Measurements from ENCODE around the gene CYP19A1. TPM values are rescaled to one million over a fixed set of nuclear protein-coding genes. Genes with fewer than 3 reads are reported as not detected.

Gene CYP19A1
- total RNA-seq, 1 experiment from 2014 or later, result 0.94 TPM

GRCh38 chr15:51186181-51186705 lies 152.2 kb downstream of the CYP19A1 start:
- Histone ChIP-seq H3K9me2 (ENCODE audit: insufficient read depth) (no peaks in the 10 kb centered on the region), H2AFZ (no peak overlapping the region), H3K4me3 (no peak overlapping the region), H4K20me1 (ENCODE audit: insufficient read depth) (no peaks in the 10 kb centered on the region), H3K9me3 (ENCODE audit: insufficient read depth, low read depth) (no peaks in the 10 kb centered on the region), H3K27ac (no peak overlapping the region), H3K79me2 (ENCODE audit: low read depth) (no peaks in the 10 kb centered on the region), H3K27me3 (ENCODE audit: insufficient read depth, low read depth) (peaks cover 22% of the 10 kb centered on the region), H3K4me2 (no peak overlapping the region), H3F3A (ENCODE audit: insufficient read depth, low read depth) (no peaks in the 10 kb centered on the region), H3K4me1 (replicated peaks; ENCODE audit: insufficient read depth) (no peaks in the 10 kb centered on the region), H3K36me3 (ENCODE audit: low read depth) (no peaks in the 10 kb centered on the region)
- POLR2A ChIA-PET (ENCODE audit: unreplicated experiment), result no interaction called here
- no TSS peak for BruUV-seq (replicated peaks)
- TF ChIP-seq CTCF (conservative IDR thresholded peaks at IDR 0.05), result no peak
- TF ChIP-seq EZH2 (IDR thresholded peaks at IDR 0.05; ENCODE audit: low read depth), result no peak
- intact Hi-C loops (cut with micrococcal nuclease; ENCODE audit: unreplicated experiment), result no loop called here
- CTCF ChIA-PET, result no interaction called here
- no peak for DNase-seq

DNA sequence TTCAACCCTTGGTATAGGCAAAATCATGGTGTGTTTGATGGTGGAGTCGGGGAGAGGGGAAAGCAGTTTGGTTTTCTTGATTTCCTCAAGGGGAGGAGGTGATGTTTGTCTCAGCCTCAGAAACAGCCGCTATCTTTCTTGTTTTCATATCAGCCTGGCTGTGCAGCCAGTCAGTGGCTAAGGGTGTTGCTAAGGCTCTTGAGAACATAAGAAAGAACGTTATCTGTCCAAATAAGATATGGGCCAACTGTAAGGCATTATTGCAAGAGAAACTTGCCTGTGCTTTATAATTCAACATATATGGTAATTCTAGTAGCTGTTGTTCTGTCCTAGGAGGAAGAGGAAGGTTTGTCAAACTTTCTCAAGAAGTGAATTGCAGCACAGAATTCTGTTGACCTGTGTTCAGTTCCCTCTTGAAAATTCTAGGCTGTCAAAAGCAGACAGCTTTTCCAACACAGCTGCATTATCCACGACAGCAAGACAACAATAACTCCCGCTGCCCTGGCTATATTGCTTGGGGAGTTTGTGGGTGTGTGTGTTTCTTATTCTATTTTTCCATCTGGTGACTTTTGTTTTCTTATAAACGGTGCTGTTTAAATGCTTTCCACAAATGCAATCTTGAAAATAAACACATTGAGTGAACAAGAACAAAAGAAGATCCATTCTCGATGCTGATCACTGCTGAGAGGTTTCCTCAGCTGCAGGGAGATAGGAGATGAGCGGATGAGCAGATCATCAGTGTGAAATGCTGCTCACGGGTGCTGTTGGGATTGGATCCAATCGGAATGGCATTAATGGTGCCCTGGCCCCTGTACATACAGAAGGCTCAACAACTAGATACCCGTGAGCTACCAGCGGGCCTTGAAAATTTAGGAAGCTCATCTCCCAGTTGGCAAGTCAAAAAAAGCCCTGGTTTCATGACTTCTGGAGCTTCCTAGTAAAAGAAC lies 152.9 kb downstream of the CYP19A1 start:
- Histone ChIP-seq H4K20me1 (ENCODE audit: insufficient read depth) (no peaks in the 10 kb centered on the region), H3K4me2 (no peak overlapping the region), H2AFZ (no peak overlapping the region), H3F3A (ENCODE audit: insufficient read depth, low read depth) (no peaks in the 10 kb centered on the region), H3K27ac (no peak overlapping the region), H3K27me3 (ENCODE audit: insufficient read depth, low read depth) (peaks cover 22% of the 10 kb centered on the region), H3K9me3 (ENCODE audit: insufficient read depth, low read depth) (no peaks in the 10 kb centered on the region), H3K36me3 (ENCODE audit: low read depth) (no peaks in the 10 kb centered on the region), H3K4me3 (no peak overlapping the region), H3K9me2 (ENCODE audit: insufficient read depth) (no peaks in the 10 kb centered on the region), H3K79me2 (ENCODE audit: low read depth) (no peaks in the 10 kb centered on the region), H3K4me1 (replicated peaks; ENCODE audit: insufficient read depth) (no peaks in the 10 kb centered on the region)
- ChIA-PET CTCF (no interaction called here), POLR2A (ENCODE audit: unreplicated experiment) (no interaction called here)
- DNase-seq, result no peak
- BruUV-seq (replicated peaks), result no TSS peak
- TF ChIP-seq CTCF (conservative IDR thresholded peaks at IDR 0.05) (no peak), EZH2 (IDR thresholded peaks at IDR 0.05; ENCODE audit: low read depth) (no peak)
- intact Hi-C loops (cut with micrococcal nuclease; ENCODE audit: unreplicated experiment), result no loop called here

GRCh38 chr15:51184627-51185026 lies 153.8 kb downstream of the CYP19A1 start:
- H3K4me3 ChIP-seq, result no peak overlapping the region
- no peak for TF ChIP-seq EZH2 (IDR thresholded peaks at IDR 0.05; ENCODE audit: low read depth)
- TF ChIP-seq CTCF (conservative IDR thresholded peaks at IDR 0.05), result no peak
- no peaks in the 10 kb centered on the region for H4K20me1 ChIP-seq (ENCODE audit: insufficient read depth)
- H2AFZ ChIP-seq, result no peak overlapping the region
- H3K9me2 ChIP-seq (ENCODE audit: insufficient read depth), result no peaks in the 10 kb centered on the region
- H3K4me1 ChIP-seq (replicated peaks; ENCODE audit: insufficient read depth), result no peaks in the 10 kb centered on the region
- no peaks in the 10 kb centered on the region for H3K9me3 ChIP-seq (ENCODE audit: insufficient read depth, low read depth)
- no peak overlapping the region for H3K27ac ChIP-seq
- no TSS peak for BruUV-seq (replicated peaks)
- no peak for DNase-seq
- intact Hi-C loops (cut with micrococcal nuclease; ENCODE audit: unreplicated experiment), result no loop called here
- H3K4me2 ChIP-seq, result no peak overlapping the region
- no peaks in the 10 kb centered on the region for H3K36me3 ChIP-seq (ENCODE audit: low read depth)
- H3K27me3 ChIP-seq (ENCODE audit: insufficient read depth, low read depth), result peaks cover 22% of the 10 kb centered on the region
- CTCF ChIA-PET, result interaction anchor here (0.5 kb wide), 1 partner anchor 444 kb away, joined by 4 read pairs; no protein-coding TSS in a partner anchor
- POLR2A ChIA-PET (ENCODE audit: unreplicated experiment), result interaction anchor here (0.7 kb wide), 2 partner anchors 191 to 327 kb away, joined by 4 to 6 read pairs; no protein-coding TSS in a partner anchor
- no peaks in the 10 kb centered on the region for H3F3A ChIP-seq (ENCODE audit: insufficient read depth, low read depth)
- H3K79me2 ChIP-seq (ENCODE audit: low read depth), result no peaks in the 10 kb centered on the region

Measured in PC-9 (cell line).